Astrocyte of the hippocampus (primary cell): Measurements from ENCODE around the gene MXRA8.

ENCODE experiments used
- DNase-seq: peaks from one replicate; pipeline ENCODE4 v3.0.0; 2011; ENCODE audit warnings: low read depth, low spot score

MXRA8 gene

DNA sequence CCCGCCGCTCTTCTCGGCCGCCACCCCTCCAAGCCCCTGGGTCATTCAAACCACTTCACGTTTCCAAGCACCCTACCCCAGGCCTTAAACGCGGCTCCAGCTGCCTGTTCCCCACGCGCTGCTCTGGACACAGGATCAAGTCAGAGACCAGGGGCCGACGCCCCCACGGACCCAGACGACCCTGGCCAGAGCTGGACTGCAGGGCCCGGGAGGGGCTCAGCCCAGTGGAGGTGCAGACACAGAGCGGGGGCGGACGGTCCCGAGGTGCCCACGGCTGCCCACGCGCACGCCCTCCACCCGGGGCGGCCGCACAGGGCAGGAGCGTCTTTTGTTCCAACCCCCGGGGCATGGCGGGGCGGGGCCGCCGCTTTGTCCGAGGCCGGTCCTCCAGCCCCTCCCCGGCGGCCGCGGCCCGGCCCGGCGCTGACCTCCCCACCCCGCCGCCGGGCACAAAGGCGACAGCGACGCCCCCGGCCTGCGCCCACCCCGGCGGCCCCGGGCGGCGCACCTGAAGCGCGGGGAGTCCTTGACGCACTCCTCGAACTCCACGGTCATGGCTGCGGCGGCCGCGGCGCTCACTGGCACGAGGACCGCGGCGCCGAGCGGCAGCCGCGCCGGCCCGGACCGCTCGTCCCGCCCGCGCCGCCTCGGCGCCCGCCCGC lies 51.0 kb downstream of the MXRA8 start:
- no peak for DNase-seq

DNA sequence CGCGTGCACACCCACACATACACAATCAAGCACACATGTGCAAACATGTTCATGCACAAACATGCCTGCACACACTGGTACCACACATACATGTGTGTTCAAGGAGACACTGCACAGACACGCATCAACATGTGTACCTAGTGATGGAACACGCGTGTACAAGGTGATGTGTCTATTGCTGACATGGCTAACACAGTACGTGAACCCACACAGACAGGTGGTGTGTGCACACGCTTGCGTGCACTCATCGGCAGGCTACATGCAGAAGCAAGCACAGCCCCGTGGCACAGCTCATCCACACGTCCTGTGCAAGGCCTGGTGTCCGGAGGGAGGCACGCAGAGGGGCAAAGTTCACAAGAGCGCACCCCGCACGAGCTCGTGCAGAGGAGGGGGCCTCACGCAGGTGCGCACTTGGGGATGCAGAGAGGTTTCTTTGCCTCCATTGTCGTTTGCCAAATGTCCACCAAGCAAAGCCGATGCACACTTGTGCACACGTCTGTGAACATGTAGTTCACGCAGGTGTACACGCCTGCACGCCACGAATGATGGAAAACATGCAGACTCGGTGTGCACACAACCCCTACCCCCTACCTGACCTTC lies 51.6 kb downstream of the MXRA8 start:
- DNase-seq: no peak

DNA sequence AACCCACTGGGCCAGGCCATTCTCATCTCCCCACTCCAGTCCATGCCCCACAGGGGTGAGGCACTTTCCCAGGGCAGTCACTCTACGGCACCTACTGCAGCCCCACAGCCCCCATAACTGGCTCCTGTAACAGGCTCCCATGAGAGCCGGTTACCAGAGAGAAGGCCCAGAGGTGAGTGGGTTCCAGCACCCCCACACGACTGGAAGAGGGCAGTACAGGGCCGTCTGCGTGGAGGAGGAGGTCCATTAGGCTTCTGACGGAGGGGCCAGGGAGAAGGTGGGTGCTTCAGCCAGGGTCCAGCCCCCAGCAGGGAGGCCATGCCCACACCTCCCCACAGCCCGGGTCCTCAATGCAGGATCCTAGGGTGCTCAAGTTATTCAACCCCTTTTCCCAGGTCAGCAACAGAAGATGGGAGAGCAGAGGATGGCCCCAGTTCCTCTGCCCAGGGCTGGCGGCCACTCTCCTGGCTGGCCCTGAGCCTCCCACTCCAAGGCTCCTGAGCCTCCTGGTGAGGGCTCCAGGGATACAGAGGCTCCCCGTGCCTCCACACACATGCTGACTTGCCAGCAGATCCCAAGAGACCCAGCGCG lies 52.2 kb downstream of the MXRA8 start:
- peak; percentile 39 for DNase-seq

DNA sequence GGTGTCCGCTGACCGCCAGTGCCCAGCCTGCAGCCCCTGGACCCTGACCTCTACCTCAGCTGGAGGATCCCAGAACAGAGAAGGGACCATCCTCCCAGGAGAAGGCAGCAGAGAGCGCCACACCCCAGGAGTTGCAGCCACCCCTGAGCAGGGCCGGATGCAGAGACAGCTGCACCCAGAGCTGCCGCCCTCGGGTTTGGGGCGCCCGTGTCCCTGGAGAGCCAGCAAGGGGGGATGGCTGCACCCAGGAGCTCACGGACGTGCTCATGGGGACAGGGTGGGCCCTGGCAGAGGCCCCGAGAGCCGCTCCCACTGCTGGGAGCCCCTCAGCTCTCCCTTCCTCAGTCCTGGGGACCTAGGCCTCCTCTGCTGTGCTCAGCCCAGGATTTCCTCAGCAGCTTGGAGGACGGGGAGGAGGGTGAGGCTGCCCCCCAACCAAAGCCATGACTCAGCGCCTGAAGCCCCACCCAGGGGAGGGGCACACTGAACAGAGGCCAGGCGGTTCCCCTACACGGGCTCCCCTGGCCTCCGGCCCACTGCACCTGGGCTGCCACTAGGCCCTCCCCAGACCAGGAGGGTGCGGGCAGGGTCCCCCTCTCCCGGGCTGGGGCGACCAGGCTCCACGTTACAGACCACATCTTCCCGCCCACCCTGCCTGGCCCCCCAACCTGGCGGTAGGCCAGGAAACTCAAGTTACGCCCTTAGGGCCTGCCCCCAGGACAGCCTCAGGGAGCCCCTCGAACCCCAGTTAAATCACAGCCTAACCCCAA lies 52.9 kb downstream of the MXRA8 start:
- DNase-seq: peak; percentile 75

DNA sequence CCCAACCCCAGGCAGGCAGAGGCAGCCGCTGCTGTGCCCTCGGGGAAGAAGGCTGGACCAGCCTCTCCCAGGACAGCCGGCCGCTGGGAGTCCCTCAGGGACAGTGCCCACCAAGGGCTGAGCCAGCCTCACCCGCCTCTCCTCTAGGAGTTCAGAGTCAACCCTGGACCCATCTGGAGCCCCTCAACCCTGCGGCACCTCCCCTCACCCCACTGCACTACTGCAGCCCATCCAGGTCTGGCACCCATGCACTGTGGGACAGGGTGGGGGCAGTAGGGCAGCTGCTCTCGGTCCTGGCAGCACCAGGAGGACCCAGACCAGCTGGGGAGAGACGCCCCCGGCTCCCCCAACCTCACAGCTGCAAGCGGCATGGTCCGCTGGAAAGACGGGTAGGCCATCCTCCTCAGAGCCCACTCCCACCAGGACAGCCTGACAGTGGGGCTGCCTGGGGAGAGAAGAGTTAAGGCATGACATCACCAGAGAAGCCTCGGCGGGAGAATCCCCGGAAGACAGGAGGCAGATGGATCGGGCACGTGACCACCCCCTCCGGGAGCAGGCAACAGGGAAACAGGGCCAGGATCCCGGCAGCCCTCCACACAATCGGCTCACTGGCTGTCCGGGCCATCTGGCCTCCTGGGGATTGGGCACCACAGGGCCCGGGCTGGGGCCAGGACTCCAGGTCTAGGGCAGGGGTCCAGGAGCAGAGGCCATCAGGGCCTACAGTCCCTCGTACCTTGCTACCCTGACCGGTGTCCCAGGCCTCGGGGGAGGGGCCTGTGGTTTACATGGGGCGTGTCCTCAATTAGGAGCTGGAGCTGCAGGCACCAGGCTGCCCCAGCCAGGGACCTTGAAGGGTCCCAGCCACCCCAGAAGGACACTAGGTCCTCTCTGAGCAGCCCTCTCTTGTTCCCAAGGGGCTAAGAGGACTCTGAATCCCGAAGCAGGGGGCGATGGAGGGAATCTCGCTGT lies 53.7 kb downstream of the MXRA8 start:
- peak; percentile 73 for DNase-seq

DNA sequence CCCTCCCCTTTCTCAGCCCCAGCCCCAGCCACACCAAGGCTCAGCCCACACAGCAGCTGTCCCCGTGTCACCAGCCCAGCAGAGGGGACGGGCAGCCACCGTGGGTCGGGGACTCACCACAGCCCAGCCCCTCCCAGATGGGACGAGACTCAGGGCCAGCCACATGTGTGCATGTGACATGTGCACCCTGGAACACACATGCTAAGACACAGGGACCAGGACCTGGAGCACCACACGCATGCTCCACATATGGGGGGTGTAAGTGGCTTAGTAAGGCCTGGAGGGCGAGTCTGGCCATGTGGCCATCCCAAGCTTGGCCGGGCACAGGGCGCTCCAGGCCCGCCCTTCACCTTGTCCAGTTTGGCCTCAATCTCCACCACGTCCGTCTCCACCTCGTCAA lies 54.6 kb downstream of the MXRA8 start:
- no peak for DNase-seq

DNA sequence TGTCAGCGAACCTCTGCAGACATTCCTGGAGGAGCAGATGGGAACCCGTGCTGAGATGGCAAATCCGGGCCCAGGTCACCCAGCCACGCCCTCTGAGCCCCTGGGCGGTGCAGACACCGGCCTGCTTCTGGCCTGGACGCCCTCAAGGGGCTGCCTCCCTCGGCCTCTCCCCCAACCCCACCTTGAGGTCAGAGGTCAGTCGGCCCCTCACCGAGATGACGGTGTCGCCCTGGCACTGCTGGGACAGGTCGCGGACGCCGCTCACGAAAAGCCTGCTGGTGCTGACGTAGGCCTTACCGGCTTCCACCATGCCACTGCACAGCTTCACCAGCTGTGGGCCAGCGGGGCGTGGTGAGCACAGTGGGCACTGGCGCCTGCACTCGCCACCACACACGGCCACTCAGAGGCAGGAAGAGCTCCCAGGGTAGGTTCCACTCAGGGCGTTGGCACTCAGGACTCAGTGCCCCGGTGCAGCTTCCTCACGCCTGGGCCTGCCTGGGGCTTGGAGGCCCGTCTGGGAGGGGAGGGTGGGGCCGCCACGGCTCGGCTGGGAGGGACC lies 55.3 kb downstream of the MXRA8 start:
- no peak for DNase-seq
